CD4-positive, alpha-beta T cell treated with Interferon alpha-2 for 1 hour (primary cell): ENCODE data around the gene SLCO2A1.

Experiments used
- DNase-seq, 2 donors: peaks; one replicate each; pipeline ENCODE4 v3.0.0-alpha.2; 2020 to 2022

The SLCO2A1 gene

GRCh38 chr3:133997871-133998635, 31.7 kb downstream of the SLCO2A1 start:
- DNase-seq = no peak

- no peak for DNase-seq
These were observed 32.7 kb downstream of the SLCO2A1 start for GRCh38 chr3:133996996-133997395.

- no peak for DNase-seq
These were observed 33.5 kb downstream of the SLCO2A1 start for GRCh38 chr3:133996251-133996661.

- DNase-seq = no peak
These were observed 34.5 kb downstream of the SLCO2A1 start for GRCh38 chr3:133995264-133995663.

- DNase-seq = no peak
These were observed 35.4 kb downstream of the SLCO2A1 start for GRCh38 chr3:133994166-133994890.

- no peak for DNase-seq
These were observed 36.6 kb downstream of the SLCO2A1 start for GRCh38 chr3:133992951-133993620.

- DNase-seq = no peak
These were observed 37.3 kb downstream of the SLCO2A1 start for GRCh38 chr3:133992381-133992780.

- DNase-seq = no peak
These were observed 38.1 kb downstream of the SLCO2A1 start for GRCh38 chr3:133991637-133992036.

GRCh38 chr3:133991209-133991608, 38.5 kb downstream of the SLCO2A1 start:
- DNase-seq = no peak

- DNase-seq = no peak
These were observed 39.6 kb downstream of the SLCO2A1 start for GRCh38 chr3:133989936-133990702.

GRCh38 chr3:133988631-133989161, 41.0 kb downstream of the SLCO2A1 start:
- DNase-seq = no peak

GRCh38 chr3:133987948-133988484, 41.7 kb downstream of the SLCO2A1 start:
- DNase-seq = no peak

- no peak for DNase-seq
These were observed 42.6 kb downstream of the SLCO2A1 start for GRCh38 chr3:133987136-133987535.

GRCh38 chr3:133986311-133986710, 43.4 kb downstream of the SLCO2A1 start:
- DNase-seq = no peak

- DNase-seq = no peak
These were observed 44.8 kb downstream of the SLCO2A1 start for GRCh38 chr3:133984975-133985374.

GRCh38 chr3:133983576-133984560, 45.9 kb downstream of the SLCO2A1 start:
- DNase-seq = no peak

- no peak for DNase-seq
These were observed 46.6 kb downstream of the SLCO2A1 start for GRCh38 chr3:133983126-133983525.

- no peak for DNase-seq
These were observed 49.2 kb downstream of the SLCO2A1 start for GRCh38 chr3:133980550-133980949.

- DNase-seq = no peak
These were observed 49.7 kb downstream of the SLCO2A1 start for GRCh38 chr3:133980035-133980434.

- DNase-seq = no peak
These were observed 50.2 kb downstream of the SLCO2A1 start for GRCh38 chr3:133979553-133979952.

GRCh38 chr3:133977568-133977967, 52.2 kb downstream of the SLCO2A1 start:
- DNase-seq = no peak
